Mesodermal cell (in vitro differentiated cells): ENCODE measurements around the gene MANSC1.
"Not testable (repeated sequence)": the region's sequence is repeated elsewhere in the genome, so short reads cannot be mapped to it uniquely, and the experiment has no call there.

Experiments used
- H3K27ac ChIP-seq: 2 replicates; pipeline ENCODE4 v1.7.0; 2013; ENCODE audit warnings: mild to moderate bottlenecking, low read depth, low read length, moderate library complexity; ENCODE audit not compliant: severe bottlenecking
- H3K36me3 ChIP-seq: 2 replicates; pipeline ENCODE4 v1.7.1; 2013; ENCODE audit warnings: mild to moderate bottlenecking, low read length, moderate library complexity; ENCODE audit not compliant: control insufficient read depth, insufficient read depth
- H3K4me1 ChIP-seq: one replicate; pipeline ENCODE4 v1.7.1; 2013; ENCODE audit warnings: mild to moderate bottlenecking, low read length; ENCODE audit not compliant: insufficient read depth, control insufficient read depth, poor library complexity, severe bottlenecking
- H3K4me3 ChIP-seq: 2 replicates; pipeline ENCODE4 v1.7.0; 2013; ENCODE audit warnings: low read length, control low read depth, mild to moderate bottlenecking; ENCODE audit not compliant: insufficient read depth, poor library complexity, severe bottlenecking; ENCODE audit errors: extremely low read depth
- H3K9me3 ChIP-seq: 2 replicates; pipeline ENCODE4 v1.7.1; 2013; ENCODE audit warnings: mild to moderate bottlenecking, low read length, moderate library complexity; ENCODE audit not compliant: control insufficient read depth
- WGBS, 2 experiments: methylation state at CpG; one replicate each; pipeline ENCODE4 v1.1.5; 2013; ENCODE audit warnings: missing lambda C conversion rate in 2 of 2; ENCODE audit not compliant: insufficient coverage in 2 of 2; 5-methylcytosine and 5-hydroxymethylcytosine counted together

MANSC1 gene

DNA sequence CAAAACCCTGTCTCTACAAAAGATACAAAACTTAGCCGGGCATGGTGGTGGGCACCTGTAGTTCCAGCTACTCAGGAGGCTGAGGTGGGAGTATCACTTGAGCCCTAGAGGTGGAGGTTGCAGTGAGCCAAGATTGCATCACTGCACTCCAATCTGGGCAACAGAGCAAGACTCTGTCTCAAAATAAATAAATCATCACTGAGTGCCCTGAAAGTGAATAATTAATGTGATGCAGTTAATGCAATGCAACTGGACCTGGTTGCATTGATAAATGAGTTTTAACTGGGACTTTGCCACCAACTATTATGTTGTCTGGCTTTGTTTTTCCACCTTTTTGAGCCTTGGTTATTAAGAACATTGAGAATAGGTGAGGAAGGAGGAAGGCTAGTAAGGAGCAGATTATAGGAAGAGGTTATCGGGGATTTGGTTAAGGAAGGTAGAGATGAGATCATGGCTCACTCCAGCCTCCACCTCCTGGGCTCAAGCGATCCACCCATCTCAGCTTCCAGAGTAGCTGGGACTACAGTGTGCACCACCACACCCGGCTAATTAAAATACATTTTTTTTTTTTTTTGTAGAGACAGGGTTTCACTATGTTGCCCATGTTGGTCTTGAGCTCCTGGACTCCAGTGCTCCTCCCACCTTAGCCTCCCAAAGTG is 14.9 kb upstream of the MANSC1 start:
- WGBS, 2 experiments: 75 to 100% methylated on average over 1 of the region's 4 CpGs
- no peaks in the 10 kb centered on the region for H3K9me3 ChIP-seq
- no peaks in the 10 kb centered on the region for H3K4me1 ChIP-seq
- no peak overlapping the region for H3K4me3 ChIP-seq
- no peak overlapping the region for H3K27ac ChIP-seq
- H3K36me3 ChIP-seq: peaks cover 4% of the 10 kb centered on the region

- no CpG with 5 or more reads among the region's 4 CpGs for WGBS, 2 experiments
- H3K27ac ChIP-seq: no peak overlapping the region
- peaks cover 4% of the 10 kb centered on the region for H3K36me3 ChIP-seq
- H3K4me1 ChIP-seq: peaks cover 4% of the 10 kb centered on the region
- H3K9me3 ChIP-seq: no peaks in the 10 kb centered on the region
- no peak overlapping the region for H3K4me3 ChIP-seq
Observed at GRCh38 chr12:12358528-12358927, 8.5 kb upstream of the MANSC1 start.

DNA sequence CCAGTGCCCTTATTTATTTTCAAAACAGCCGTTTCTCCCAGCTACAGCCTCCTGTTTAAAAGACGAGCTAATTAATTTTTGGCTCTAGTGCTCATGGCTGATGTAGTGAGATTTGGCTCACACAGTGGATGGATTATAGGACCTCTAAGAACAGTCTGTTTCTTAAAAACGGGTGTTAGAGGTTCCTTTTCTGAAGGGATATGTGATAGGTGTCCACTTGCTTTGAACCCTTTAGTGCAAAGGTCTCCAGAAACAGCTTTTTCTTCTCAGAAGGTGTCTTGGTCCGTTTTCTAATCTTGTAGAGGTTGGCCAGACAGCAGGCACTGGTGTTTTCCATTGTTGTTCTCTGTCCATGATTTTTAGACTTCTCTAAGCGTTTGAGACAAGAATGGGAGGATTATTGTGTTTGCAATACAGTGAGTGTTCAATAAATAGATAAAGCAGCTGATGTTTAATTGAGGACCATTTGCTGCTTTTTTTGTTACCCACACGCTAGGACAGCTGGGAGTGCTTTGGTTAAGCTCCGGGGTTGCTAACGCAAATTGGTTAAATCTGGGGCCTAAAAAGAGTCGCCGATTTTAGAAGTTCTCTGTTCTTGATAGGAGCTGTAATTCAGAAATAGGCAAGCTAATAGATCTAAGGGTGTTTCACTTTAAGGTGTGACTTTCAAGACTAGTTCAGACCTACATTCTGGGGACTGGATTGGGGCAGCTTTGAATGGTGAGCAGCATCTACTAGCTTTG is 7.8 kb upstream of the MANSC1 start:
- peaks cover 4% of the 10 kb centered on the region for H3K4me1 ChIP-seq
- H3K4me3 ChIP-seq: peak overlapping the region; percentile 83
- 52 to 54% methylated on average over 8 to 9 of the region's 10 CpGs for WGBS, 2 experiments
- H3K36me3 ChIP-seq: peaks cover 1% of the 10 kb centered on the region
- no peaks in the 10 kb centered on the region for H3K9me3 ChIP-seq
- H3K27ac ChIP-seq: peak overlapping the region; percentile 77

DNA sequence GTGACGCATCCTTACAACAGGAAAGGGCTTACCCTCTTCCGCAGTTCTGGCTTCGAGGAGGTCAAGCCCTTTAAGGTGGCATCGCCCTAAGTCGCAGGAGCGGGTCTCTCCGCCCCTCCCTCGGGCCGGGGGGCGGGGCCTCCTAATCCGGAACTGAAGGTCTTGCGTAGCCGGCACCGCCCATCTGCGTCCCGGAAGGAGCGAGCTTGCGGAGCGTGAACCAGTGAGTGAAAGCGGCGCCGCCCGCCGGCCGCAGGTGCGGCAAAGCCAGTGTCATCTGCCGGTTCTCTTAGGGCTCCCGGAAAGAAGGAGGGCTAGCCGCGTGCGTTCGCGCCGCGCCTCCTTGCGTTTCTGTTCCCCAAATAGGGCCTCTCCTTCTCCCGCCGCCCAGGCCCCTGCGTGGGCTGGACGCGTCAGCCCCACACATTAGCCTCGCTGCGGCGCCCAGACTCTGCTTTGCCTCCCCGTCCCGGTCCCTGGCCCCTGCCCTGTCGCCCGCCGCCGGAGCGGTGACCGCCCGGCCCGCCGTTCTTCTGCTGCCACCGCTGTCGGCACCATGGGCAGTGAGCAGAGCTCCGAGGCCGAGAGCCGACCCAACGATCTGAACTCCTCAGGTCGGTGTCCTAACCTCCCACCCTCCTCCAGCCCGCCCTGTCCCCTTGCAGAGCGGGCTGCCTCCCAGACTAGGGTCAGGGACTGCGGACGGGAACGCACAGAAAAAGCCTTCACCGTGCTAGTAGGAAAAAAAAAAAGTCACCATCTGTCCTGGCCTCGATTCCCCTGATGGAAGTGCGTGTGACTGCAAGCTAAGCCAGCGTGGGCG is 7.1 kb upstream of the MANSC1 start, which contains the start of gene BORCS5:
TSS of gene BORCS5 (plus strand) at position 183 of the 823 bp plus-strand sequence. CDS start at position 557, 374 bp downstream.
- no peaks in the 10 kb centered on the region for H3K9me3 ChIP-seq
- peaks cover 4% of the 10 kb centered on the region for H3K4me1 ChIP-seq
- 0 to 1% methylated on average over 66 to 71 of the region's 72 CpGs for WGBS, 2 experiments
- peak within 1 kb of the TSS; percentile 77 for H3K27ac ChIP-seq
- no peaks in the 10 kb centered on the region for H3K36me3 ChIP-seq
- peak within 1 kb of the TSS; percentile 83 for H3K4me3 ChIP-seq

DNA sequence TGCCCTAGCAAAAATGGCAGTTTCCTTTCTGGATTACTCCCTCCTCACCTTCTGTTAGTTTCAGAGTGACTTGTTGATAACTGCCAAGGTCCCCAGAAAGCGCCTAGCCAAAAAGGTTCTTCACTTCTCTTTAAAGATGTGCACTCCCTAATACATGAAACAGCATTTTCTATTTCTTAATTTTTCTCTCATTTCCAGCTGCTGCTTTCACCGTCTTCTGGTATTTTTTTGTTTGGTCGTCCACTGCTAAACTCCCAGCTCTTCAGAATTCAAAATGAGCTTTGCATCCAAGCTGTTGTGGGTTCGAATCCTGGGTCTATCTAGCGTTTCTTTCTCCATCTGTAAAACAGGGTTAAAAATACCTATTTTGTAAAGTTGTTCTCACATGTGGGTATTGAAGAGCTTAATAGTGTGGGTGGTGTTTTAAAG is 6.4 kb upstream of the MANSC1 start:
- 70 to 73% methylated on average over 3 to 5 of the region's 5 CpGs for whole genome bisulfite sequencing, 2 experiments
- Histone ChIP-seq H3K4me1 (peaks cover 4% of the 10 kb centered on the region), H3K27ac (no peak overlapping the region), H3K9me3 (no peaks in the 10 kb centered on the region), H3K4me3 (peak overlapping the region; percentile 83), H3K36me3 (no peaks in the 10 kb centered on the region)

GRCh38 chr12:12353807-12354206 is 3.8 kb upstream of the MANSC1 start:
- H3K9me3 ChIP-seq: no peaks in the 10 kb centered on the region
- 74 to 83% methylated on average over 3 to 5 of the region's 5 CpGs for WGBS, 2 experiments
- H3K4me1 ChIP-seq: peaks cover 7% of the 10 kb centered on the region
- no peak overlapping the region for H3K4me3 ChIP-seq
- no peak overlapping the region for H3K27ac ChIP-seq
- H3K36me3 ChIP-seq: no peaks in the 10 kb centered on the region

- Histone ChIP-seq H3K27ac (no peak overlapping the region), H3K36me3 (no peaks in the 10 kb centered on the region), H3K4me3 (no peak overlapping the region), H3K9me3 (no peaks in the 10 kb centered on the region), H3K4me1 (peaks cover 3% of the 10 kb centered on the region)
- 86 to 100% methylated on average over 1 of the region's 1 CpG for whole genome bisulfite sequencing, 2 experiments
Observed at GRCh38 chr12:12353276-12353675, 3.2 kb upstream of the MANSC1 start.

GRCh38 chr12:12351468-12352185 is 1.6 kb upstream of the MANSC1 start:
- not testable (repeated sequence) for H3K4me3 ChIP-seq, H3K4me1 ChIP-seq, H3K36me3 ChIP-seq, H3K27ac ChIP-seq, H3K9me3 ChIP-seq
- WGBS, 2 experiments: 87 to 93% methylated on average over 12 to 15 of the region's 19 CpGs

DNA sequence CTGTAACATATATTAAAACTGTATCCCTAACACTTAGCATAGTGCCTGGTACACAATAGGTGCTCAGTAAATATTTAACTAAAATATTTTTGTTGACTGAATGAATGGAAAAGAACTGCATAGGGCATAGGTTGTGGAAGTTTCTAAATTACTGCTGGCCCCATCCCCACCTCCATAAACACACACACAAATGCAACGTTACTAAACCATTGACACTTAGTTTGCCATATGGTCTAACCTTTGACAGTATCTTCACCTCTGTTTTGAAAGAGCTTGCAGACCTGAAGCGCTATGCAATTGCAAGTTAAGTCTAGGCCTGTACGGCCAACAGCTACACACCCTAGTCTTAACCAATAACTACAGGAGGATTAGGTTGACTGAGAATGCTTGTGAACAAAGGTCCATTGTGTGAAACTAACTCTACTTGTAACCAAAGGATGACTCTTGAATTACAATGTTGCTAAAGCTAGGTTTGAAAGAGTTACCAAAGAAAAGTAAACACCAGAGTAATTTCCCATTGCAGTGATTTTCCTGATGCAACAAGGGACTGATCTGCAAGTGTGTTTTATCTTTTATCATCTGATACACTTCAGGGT is 924 bp upstream of the MANSC1 start:
- 100% methylated on average over 1 of the region's 3 CpGs for WGBS, 2 experiments
- Histone ChIP-seq H3K4me3 (no peak overlapping the region), H3K36me3 (no peaks in the 10 kb centered on the region), H3K27ac (no peak overlapping the region), H3K9me3 (no peaks in the 10 kb centered on the region), H3K4me1 (peaks cover 3% of the 10 kb centered on the region)
